T1000 (cell line): ENCODE results near the gene GTF3C4.

Experiments
- DNase-seq: peaks from one replicate; lab custom pipeline; 2025; ENCODE audit warnings: mixed read lengths; lab: John Stamatoyannopoulos, UW

GTF3C4 gene

GRCh38 chr9:132670457-132671391, at the start of gene GTF3C4:
TSS of gene GTF3C4 (plus strand) at chr9:132670464. CDS start at chr9:132670599, 135 bp downstream.
- peak; percentile 21 for DNase-seq

GRCh38 chr9:132622159-132622558, 48.1 kb upstream of the GTF3C4 start:
- DNase-seq = no peak

- DNase-seq = no peak
These were observed 44.0 kb upstream of the GTF3C4 start for GRCh38 chr9:132626285-132626684.

GRCh38 chr9:132627106-132627505, 43.2 kb upstream of the GTF3C4 start:
- DNase-seq = no peak

GRCh38 chr9:132627594-132627993, 42.7 kb upstream of the GTF3C4 start:
- DNase-seq = no peak

- no peak for DNase-seq
These were observed 41.5 kb upstream of the GTF3C4 start for GRCh38 chr9:132628746-132629145.

GRCh38 chr9:132630116-132630515, 40.1 kb upstream of the GTF3C4 start:
- no peak for DNase-seq

- no peak for DNase-seq
These were observed 39.5 kb upstream of the GTF3C4 start for GRCh38 chr9:132630811-132631210.

- DNase-seq = peak; percentile 48
These were observed 39.0 kb upstream of the GTF3C4 start for GRCh38 chr9:132631280-132631679.

GRCh38 chr9:132631685-132632084, 38.6 kb upstream of the GTF3C4 start:
- DNase-seq = peak; percentile 46

GRCh38 chr9:132632413-132633129, 37.7 kb upstream of the GTF3C4 start:
- no peak for DNase-seq

- no peak for DNase-seq
These were observed 35.9 kb upstream of the GTF3C4 start for GRCh38 chr9:132634327-132634726.

GRCh38 chr9:132637351-132637750, 32.9 kb upstream of the GTF3C4 start:
- no peak for DNase-seq

GRCh38 chr9:132637801-132638200, 32.5 kb upstream of the GTF3C4 start:
- DNase-seq = no peak

GRCh38 chr9:132638240-132638639, 32.0 kb upstream of the GTF3C4 start:
- no peak for DNase-seq

- DNase-seq = no peak
These were observed 30.9 kb upstream of the GTF3C4 start for GRCh38 chr9:132639322-132639721.

- no peak for DNase-seq
These were observed 29.0 kb upstream of the GTF3C4 start for GRCh38 chr9:132641216-132641615.

GRCh38 chr9:132644251-132644650, 26.0 kb upstream of the GTF3C4 start:
- DNase-seq = no peak

- no peak for DNase-seq
These were observed 25.0 kb upstream of the GTF3C4 start for GRCh38 chr9:132645306-132645705.

- DNase-seq = no peak
These were observed 24.6 kb upstream of the GTF3C4 start for GRCh38 chr9:132645711-132646110.

GRCh38 chr9:132646726-132647125, 23.5 kb upstream of the GTF3C4 start:
- DNase-seq = no peak

GRCh38 chr9:132647355-132647754, 22.9 kb upstream of the GTF3C4 start:
- peak; percentile 75 for DNase-seq

GRCh38 chr9:132647806-132648205, 22.5 kb upstream of the GTF3C4 start:
- no peak for DNase-seq
